DOHH2 (cell line): ENCODE data around the gene ZNF800.

Experiments used
- H3F3A ChIP-seq: fragments of 200-600 bp; sonication (generic), shearing (Covaris generic); 2 replicates; pipeline ENCODE4 v1.6.0; 2016; ENCODE audit warnings: antibody characterized with exemption, mild to moderate bottlenecking; ENCODE audit not compliant: control insufficient read depth, insufficient read depth
- H3K27ac ChIP-seq: fragments of 200-600 bp; sonication (generic); 2 replicates; pipeline ENCODE4 v1.5.1; 2014; ENCODE audit warnings: low read depth, mild to moderate bottlenecking, low read length, moderate library complexity
- H3K27me3 ChIP-seq: fragments of 200-600 bp; sonication (generic); 2 replicates; pipeline ENCODE4 v1.6.1; 2014; ENCODE audit warnings: mild to moderate bottlenecking, low read length, mixed read lengths; ENCODE audit not compliant: control insufficient read depth
- H3K36me3 ChIP-seq: fragments of 200-600 bp; sonication (generic); 2 replicates; pipeline ENCODE4 v1.6.1; 2014; ENCODE audit warnings: mild to moderate bottlenecking, low read length, moderate library complexity, mixed read lengths; ENCODE audit not compliant: control insufficient read depth
- H3K4me1 ChIP-seq: fragments of 200-600 bp; sonication (generic); 2 replicates; pipeline ENCODE4 v1.6.1; 2014; ENCODE audit warnings: mild to moderate bottlenecking, low read length, mixed read lengths; ENCODE audit not compliant: control insufficient read depth
- H3K4me2 ChIP-seq: fragments of 200-600 bp; sonication (generic); 2 replicates; pipeline ENCODE4 v1.6.0; 2014; ENCODE audit warnings: mild to moderate bottlenecking, low read length, moderate library complexity
- H3K4me3 ChIP-seq: fragments of 200-600 bp; sonication (generic); 2 replicates; pipeline ENCODE4 v1.5.1; 2014; ENCODE audit warnings: mild to moderate bottlenecking, low read length, mixed read lengths
- H3K79me2 ChIP-seq: fragments of 200-600 bp; sonication (generic); 2 replicates; pipeline ENCODE4 v1.6.1; 2014; ENCODE audit warnings: mild to moderate bottlenecking, low read length, mixed read lengths; ENCODE audit not compliant: control insufficient read depth
- H3K9me2 ChIP-seq: fragments of 200-600 bp; sonication (generic); replicated peaks from 2 replicates; pipeline ENCODE4 v1.6.1; 2014; ENCODE audit warnings: mild to moderate bottlenecking, low read length, mixed read lengths; ENCODE audit not compliant: control insufficient read depth
- H3K9me3 ChIP-seq: fragments of 200-600 bp; sonication (generic); 2 replicates; pipeline ENCODE4 v1.6.1; 2014; ENCODE audit warnings: antibody characterized with exemption, low read length, mixed read lengths; ENCODE audit not compliant: control insufficient read depth, insufficient read depth
- H4K20me1 ChIP-seq: fragments of 200-600 bp; sonication (generic); 2 replicates; pipeline ENCODE4 v1.6.0; 2014; ENCODE audit warnings: low read depth, mild to moderate bottlenecking, antibody characterized with exemption, low read length, moderate library complexity; ENCODE audit not compliant: control insufficient read depth, insufficient read depth
- CTCF ChIP-seq: fragments of 200-600 bp; sonication (generic); IDR thresholded peaks from one replicate; pipeline ENCODE4 v1.5.1; 2014; ENCODE audit warnings: antibody characterized with exemption, mild to moderate bottlenecking, low read depth, low read length; ENCODE audit not compliant: poor library complexity, severe bottlenecking
- EZH2phosphoT487 ChIP-seq: fragments of 200-600 bp; sonication (generic); IDR thresholded peaks from 2 replicates; pipeline ENCODE4 v1.6.1; 2017; ENCODE audit warnings: borderline replicate concordance, mild to moderate bottlenecking, antibody characterized with exemption, low read length, moderate library complexity, mixed read lengths

The ZNF800 gene

DNA sequence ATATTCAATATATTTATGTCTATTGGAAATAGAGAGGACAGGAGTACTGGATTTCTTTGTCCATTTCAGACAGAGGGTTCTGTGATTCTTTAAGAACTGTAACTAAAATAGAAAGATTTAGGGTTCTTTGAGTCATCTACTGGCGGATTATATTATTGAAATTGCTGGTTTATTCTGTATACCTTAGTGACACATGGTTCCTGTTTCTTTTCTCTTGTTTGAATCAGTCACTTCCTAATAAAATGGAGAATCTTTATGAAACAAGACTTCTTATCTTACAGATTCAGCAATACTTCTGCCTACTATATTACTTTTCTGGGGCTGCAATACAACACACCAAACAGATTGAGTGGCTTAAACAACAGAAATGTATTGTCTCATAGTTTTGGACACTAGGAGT is 20.8 kb upstream of the ZNF800 start:
- H3K79me2 ChIP-seq, result no peaks in the 10 kb centered on the region
- no peak for TF ChIP-seq CTCF
- no peak for TF ChIP-seq EZH2phosphoT487
- peak overlapping the region; percentile 45 for H3K4me2 ChIP-seq
- no peaks in the 10 kb centered on the region for H4K20me1 ChIP-seq
- H3F3A ChIP-seq, result no peaks in the 10 kb centered on the region
- H3K4me1 ChIP-seq, result peaks cover 54% of the 10 kb centered on the region
- no peaks in the 10 kb centered on the region for H3K36me3 ChIP-seq
- H3K9me2 ChIP-seq, result no peaks in the 10 kb centered on the region
- no peaks in the 10 kb centered on the region for H3K27me3 ChIP-seq
- H3K27ac ChIP-seq, result no peak overlapping the region
- H3K9me3 ChIP-seq, result no peaks in the 10 kb centered on the region
- H3K4me3 ChIP-seq, result peak overlapping the region; percentile 6; the same call in 1 of the 2 replicates

DNA sequence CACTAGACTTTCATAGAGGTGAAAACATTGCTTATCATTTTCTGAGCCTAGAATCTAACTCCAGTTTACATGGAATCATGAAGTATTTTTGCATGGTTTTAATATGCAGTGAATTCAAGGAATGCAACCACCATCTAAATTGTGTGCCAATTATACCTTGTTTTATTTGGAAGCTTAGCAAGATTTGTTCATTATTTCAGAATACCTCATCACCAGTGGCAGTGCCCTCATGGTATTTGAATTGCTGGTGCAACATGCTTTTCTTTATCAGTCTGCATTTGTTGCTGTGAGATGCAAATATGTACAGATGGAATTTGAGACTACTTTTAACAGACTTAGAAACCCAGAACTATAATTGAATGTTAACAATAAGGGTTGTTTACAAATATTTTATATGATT is 18.7 kb upstream of the ZNF800 start:
- no peak for TF ChIP-seq CTCF
- no peak for TF ChIP-seq EZH2phosphoT487
- Histone ChIP-seq H3K27ac (no peak overlapping the region), H3K9me2 (no peaks in the 10 kb centered on the region), H3K9me3 (no peaks in the 10 kb centered on the region), H3K36me3 (no peaks in the 10 kb centered on the region), H3K27me3 (no peaks in the 10 kb centered on the region), H4K20me1 (no peaks in the 10 kb centered on the region), H3K4me3 (no peak overlapping the region), H3F3A (no peaks in the 10 kb centered on the region), H3K79me2 (no peaks in the 10 kb centered on the region), H3K4me2 (no peak overlapping the region; the same call in 1 of the 2 replicates), H3K4me1 (peaks cover 46% of the 10 kb centered on the region)

DNA sequence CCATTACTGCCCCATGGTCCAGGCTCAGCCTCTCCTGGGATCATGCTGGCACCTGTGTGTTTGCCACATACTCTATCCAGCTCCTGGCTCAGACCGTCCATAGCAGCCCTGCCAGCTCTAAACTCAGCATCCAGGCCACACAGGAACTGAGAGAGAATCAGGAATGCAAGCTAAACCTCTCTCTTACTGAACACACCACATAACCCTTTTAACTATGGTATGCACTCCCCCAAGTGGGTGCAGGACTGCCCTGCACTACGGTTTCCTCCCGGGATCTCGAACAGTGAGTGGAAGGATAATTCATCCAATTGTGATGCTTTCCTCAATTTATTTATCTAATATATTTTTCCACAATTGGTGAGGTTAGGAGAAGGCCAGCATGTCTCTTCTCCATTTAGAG is 17.1 kb upstream of the ZNF800 start:
- Histone ChIP-seq H3K36me3 (no peaks in the 10 kb centered on the region), H3K27me3 (no peaks in the 10 kb centered on the region), H3K4me2 (no peak overlapping the region), H3K4me3 (no peak overlapping the region), H3K27ac (no peak overlapping the region), H3K79me2 (no peaks in the 10 kb centered on the region), H4K20me1 (no peaks in the 10 kb centered on the region), H3K9me2 (no peaks in the 10 kb centered on the region), H3K9me3 (no peaks in the 10 kb centered on the region), H3F3A (no peaks in the 10 kb centered on the region), H3K4me1 (peaks cover 37% of the 10 kb centered on the region)
- TF ChIP-seq CTCF (no peak), EZH2phosphoT487 (no peak)
